KBM-7 (cell line): ENCODE measurements around the gene ZC3H4.
"Not testable (repeated sequence)": the region's sequence is repeated elsewhere in the genome, so short reads cannot be mapped to it uniquely, and the experiment has no call there.

Experiments used
- DNase-seq: peaks from one replicate; pipeline ENCODE4 v3.0.0-alpha.2; 2015
- in situ Hi-C: fragments of 300-500 bp; cut with MboI; formaldehyde crosslinking; loops from 2 replicates; pipeline ENCODE4 v1.14.3; 2020; ENCODE audit warnings: low sequenced_read_pairs, low pct_unique_long_range_greater_than_20kb, mixed read lengths

Gene ZC3H4

DNA sequence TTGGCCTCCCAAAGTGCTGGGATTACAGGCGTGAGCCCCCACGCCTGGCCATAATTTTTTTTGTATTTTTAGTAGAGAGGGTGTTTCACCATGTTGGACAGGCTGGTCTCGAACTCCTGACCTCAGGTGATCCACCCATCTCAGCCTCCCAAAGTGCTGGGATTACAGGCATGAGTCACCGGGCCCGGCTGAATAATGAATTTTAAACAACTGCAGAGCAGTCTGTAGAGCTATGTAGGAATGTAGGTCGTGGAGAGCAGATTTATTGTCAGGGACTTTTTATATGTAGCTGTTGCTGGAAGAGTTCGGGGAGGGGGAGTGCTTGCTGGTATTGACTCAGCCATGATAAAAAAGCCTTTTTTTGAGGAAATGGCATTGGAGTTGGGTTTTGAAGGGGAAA is 27.7 kb upstream of the ZC3H4 start:
- DNase-seq, in situ Hi-C loops: not testable (repeated sequence)

DNA sequence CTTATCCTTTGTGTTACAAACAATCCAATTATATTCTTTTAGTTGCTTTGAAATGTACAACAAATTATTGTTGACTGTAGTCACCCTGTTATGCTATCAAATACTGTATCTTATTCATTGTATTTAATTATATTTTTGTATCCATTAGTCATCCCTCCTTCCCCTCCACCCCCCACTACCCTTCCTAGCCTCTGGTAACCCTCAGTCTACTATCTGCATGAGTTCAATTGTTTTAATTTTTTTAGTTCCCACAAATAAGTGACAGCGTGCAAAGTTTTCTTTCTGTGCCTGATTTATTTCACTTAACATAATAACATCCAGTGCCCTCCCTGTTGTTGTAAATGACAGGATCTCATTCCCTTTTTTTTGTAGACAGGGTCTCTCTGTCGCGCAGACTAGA is 21.6 kb upstream of the ZC3H4 start:
- in situ Hi-C loops, result no loop called here
- no peak for DNase-seq

DNA sequence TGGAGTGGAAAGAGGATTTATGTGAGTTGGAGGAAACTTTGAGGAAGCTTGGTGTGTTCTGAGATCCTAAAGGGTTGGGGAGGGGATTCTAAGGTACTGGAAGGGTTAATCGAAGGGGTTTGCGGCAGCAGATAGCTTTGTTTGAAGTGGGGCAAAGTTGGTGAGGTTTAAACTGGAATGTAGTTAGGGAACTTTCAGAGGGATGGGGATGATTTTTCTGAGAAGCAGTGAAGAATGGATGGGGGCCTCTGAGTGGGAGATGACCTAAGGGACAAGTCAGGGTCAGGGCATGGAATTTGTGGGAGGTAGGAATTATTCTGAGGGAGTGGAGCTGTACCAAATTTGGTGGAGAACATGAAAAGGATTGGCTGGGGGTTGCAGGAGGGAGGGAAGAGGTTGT is 21.0 kb upstream of the ZC3H4 start:
- in situ Hi-C loops, result no loop called here

GRCh38 chr19:47133021-47133471 is 19.5 kb upstream of the ZC3H4 start:
- no peak for DNase-seq
- in situ Hi-C loops, result no loop called here

More for the DNA sequence above, 21.0 kb upstream of the ZC3H4 start:
- DNase-seq, result no peak

GRCh38 chr19:47132194-47132852 is 18.7 kb upstream of the ZC3H4 start:
- no peak for DNase-seq
- in situ Hi-C loops, result no loop called here

DNA sequence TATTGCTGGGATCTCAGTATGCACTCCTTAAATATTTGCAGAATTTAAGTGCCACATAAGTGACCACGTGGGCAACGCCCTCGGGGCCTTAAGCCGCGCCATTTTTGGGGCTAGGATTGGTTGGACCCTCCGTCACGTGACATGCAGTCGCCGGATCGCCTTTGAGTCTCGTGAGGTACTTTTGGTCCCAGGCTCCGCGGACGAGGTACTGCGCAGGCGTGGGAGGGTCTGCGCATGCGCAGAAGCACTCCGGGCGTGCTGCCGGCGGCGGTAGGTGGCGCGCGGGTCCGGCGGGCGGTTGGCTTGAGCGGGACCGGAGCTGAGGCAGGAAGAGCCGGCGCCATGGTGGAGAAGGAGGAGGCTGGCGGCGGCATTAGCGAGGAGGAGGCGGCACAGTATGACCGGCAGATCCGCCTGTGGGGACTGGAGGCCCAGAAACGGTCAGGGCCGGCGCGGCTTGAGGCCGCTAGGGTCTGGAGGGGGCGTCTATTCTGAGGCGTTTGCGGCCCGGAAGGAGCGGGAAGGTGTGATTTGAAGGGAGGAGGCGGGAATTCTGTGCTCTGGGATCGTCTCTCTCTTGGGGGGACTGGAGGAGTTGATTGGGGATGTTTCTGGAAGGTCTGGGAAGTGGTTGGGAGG is 17.1 kb upstream of the ZC3H4 start, which contains the start of gene SAE1:
Gene SAE1 (plus strand): TSS at position 247 of the 639 bp plus-strand sequence. CDS start 96 bp downstream, at position 343.
- in situ Hi-C loops, result no loop called here
- peak; percentile 97 for DNase-seq

GRCh38 chr19:47130120-47130588 is 16.6 kb upstream of the ZC3H4 start:
- in situ Hi-C loops, result no loop called here
- DNase-seq, result no peak

DNA sequence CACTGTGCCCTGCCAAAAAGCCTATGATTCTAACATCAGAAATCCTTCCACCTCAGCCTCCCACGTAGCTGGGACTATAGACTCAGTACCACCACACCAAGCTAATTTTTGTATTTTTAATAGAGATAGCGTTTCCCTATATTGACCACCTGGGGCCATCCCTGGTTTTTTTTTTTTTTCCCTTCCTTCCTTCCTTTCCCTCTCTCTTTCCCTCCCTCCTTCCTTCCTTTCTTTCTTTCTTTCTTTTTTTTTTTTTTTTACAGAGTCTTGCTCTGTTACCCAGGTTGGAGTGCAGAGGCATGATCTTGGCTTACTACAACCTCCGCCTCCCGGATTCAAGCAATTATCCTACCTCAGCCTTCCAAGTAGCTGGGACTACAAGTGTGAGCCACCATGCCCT is 16.0 kb upstream of the ZC3H4 start:
- in situ Hi-C loops, result no loop called here
- DNase-seq, result no peak

DNA sequence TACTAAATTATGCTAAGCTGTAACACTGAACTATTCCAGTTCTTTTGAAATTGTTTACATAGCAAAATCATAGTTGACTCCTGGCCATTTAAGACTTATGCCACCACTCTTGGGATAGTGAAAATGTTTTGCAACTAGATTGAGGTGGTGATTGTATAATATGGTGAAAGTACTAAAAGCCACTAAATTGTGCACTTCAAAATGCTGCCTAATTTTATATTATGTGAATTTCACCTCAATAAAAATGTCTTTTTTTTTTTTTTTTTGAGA is 12.0 kb upstream of the ZC3H4 start:
- in situ Hi-C loops, result no loop called here
- DNase-seq, result no peak

GRCh38 chr19:47124937-47125668 is 11.5 kb upstream of the ZC3H4 start:
- peak; percentile 82 for DNase-seq
- in situ Hi-C loops, result no loop called here

GRCh38 chr19:47123406-47123805 is 9.8 kb upstream of the ZC3H4 start:
- DNase-seq, result no peak
- in situ Hi-C loops, result no loop called here

- in situ Hi-C loops, result no loop called here
- no peak for DNase-seq
Measured at GRCh38 chr19:47122359-47123335, 9.1 kb upstream of the ZC3H4 start.

- in situ Hi-C loops, result no loop called here
Measured at GRCh38 chr19:47120470-47121067, 7.0 kb upstream of the ZC3H4 start.

DNA sequence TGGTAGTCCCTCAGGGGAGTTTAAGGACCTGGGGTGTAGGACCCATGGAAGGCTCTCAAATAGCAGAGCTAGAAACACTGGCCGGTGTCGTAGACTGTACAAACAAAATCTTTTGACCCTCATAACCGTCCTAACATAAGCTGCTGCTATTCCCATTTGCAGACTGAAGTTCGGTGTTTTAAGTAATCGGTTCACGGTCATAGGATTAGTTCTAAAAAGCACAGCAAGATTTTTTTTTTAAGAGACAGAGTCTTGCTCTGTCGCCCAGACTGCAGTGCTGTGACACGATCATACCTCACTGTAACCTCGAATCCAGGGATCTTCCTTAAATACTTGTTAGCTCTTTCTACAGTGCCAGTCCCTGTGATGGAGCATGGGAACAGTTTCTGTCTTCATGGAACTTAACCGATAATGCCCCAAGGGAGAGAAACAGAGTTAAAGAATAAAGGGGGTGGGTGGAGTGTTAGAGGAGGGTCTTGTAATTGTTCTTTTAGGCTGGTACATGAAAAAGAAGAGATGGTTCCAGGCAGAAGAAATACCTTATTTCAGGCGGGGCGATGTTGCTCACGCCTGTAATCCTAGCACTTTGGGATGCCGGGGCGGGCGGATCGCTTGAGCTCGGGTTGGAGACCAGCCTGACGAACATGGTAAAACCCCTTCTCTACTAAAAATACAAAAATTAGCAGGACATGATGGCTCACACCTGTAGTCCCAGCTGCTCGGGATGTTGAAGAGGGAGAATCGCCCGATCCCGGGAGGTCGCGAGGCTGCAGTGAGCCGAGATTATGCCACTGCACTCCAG is 475 bp upstream of the ZC3H4 start:
- no peak for DNase-seq
- in situ Hi-C loops, result no loop called here

More at GRCh38 chr19:47120470-47121067, 7.0 kb upstream of the ZC3H4 start:
- no peak for DNase-seq

DNA sequence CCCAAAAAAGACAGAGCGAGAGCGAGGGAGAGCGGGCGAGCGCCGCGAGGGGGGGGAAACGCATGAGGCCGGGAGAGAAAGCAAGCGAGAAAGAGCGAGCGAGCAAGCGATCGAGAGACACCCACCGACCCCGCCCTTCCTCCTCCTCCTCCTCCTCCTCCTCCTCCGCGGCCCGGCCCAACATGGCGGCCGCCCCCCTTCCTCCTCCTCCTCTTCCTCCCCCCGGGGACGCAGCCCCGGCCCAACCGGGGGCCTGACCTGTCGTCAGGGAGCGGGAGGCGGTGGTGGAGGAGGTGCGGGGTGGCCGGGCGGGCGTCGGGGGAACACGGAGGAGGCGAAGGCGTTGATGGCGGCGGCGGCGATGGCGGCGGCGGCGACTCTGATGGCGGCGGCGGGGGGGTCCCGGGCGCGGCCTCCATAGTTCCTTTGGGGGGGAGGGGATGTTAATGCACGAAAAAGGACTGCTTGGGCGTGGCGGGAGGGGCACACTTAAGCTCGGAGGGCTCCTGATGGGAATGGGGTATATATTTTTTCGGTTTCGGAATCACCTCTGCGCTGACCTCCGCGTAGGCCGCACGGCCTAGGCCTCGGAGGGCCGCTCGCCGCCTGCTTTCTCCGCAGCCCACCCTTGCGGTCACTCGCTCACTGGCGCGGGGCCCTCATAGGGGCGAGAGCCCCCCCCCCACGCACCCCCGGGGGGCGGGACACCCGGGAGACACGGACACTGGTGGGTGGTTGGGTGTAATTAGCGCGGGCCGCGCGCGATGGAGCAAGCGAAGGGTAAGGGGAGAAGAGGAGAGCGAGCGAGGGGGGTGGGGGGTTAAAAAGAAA is 1.2 kb downstream of the ZC3H4 start:
- peak; percentile 83 for DNase-seq
- in situ Hi-C loops, result no loop called here

DNA sequence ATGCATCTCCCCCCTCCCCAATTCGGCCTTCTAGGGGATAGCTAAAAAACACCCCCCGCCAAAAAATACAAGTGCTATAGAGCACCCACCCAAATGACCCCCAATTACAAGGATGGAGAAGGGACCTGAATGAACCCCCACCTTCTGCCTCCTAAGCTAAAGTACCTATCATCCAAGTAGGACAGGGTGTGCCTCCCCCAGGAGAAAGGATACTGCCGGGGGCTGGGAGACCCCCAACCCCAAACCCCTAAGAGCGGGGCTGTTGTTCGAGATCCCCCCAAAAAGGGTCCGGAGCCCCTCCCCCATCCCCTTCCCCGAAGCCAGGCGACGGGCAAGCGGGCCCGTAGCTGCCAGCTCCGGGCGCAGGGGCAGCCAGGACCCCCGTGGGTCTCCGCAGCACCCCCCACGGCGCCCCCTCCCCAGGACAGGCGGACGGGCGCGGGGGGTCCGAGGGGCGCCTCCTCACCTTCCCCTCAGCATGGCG is 1.9 kb downstream of the ZC3H4 start:
- DNase-seq, result no peak
- in situ Hi-C loops, result no loop called here

DNA sequence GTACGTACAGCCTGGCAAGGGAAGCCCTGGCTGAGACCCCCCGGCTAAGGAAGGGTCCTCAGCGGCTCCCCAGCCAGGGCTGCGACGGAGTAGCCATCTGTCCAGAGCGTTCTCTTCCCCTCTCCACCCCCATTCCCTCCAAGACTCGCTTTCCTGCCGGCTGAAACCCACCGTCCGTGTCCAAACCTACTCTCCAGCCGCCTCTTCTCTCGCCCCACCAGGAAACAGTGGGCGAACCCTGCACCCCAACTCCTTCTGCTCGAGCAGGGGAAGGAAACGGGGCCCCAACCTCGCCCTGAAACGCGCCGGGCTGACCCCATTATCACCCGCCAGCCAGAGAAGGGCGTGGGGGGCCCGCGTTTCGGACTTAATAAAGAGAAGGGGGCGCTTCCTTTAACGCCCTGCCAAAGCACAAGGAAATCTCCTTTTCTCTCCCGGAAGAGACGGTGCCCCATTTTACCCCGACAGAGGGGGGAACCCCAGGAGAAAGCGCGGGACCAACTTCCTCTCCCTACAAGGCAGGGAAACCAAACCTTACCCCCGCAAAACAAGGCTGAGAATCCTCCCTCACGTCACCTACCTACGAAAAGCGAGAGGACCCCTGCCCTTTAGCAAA is 2.5 kb downstream of the ZC3H4 start:
- DNase-seq, result peak; percentile 37
- in situ Hi-C loops, result no loop called here
